Mononuclear cell (primary cell): ENCODE results near the gene MAST1. TPM values are rescaled to one million over a fixed set of nuclear protein-coding genes. Genes with fewer than 3 reads are reported as not detected.

ENCODE experiments used
- H3K27me3 ChIP-seq: 2 replicates; pipeline ENCODE4 v1.6.0; 2011; ENCODE audit warnings: low read length, control low read depth; ENCODE audit not compliant: insufficient read depth
- H3K4me1 ChIP-seq: 2 replicates; pipeline ENCODE4 v1.5.1; 2011; ENCODE audit warnings: mild to moderate bottlenecking, low read length, control low read depth; ENCODE audit not compliant: insufficient read depth
- H3K4me3 ChIP-seq: 2 replicates; pipeline ENCODE4 v1.5.1; 2011; ENCODE audit warnings: mild to moderate bottlenecking, low read length, moderate library complexity
- H3K9me3 ChIP-seq: 2 replicates; pipeline ENCODE4 v1.5.1; 2011; ENCODE audit warnings: low read depth, mild to moderate bottlenecking, control low read depth, low read length
- total RNA-seq: library from RNA; depleted of rRNA; stranded (reverse); fragments of >200 nt; gene quantifications from one replicate; pipeline ENCODE4 v1.2.3, GENCODE V29; 2012

The MAST1 gene
- total RNA-seq, 1 donor, result 0.52 TPM

DNA sequence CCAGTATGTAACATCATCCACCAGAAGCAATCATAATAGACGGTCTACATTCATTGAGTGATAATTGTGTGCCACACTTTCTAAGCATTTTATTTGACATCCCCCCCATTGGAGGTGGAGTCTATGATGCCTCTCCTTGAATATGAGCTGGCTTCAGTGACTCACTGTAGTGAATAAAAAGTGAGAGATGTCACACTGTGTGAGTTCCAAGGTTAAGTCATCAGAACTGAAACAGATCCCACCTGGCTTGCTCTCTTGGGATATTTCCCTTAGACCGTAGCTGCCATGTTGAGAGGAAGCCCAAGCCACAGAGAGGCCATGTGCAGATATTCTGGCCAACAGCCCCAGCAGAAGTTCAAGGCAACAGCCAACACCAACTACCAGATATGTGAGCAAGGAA, 16.6 kb upstream of the MAST1 start:
- no peaks in the 10 kb centered on the region for H3K9me3 ChIP-seq
- peaks cover 9% of the 10 kb centered on the region for H3K27me3 ChIP-seq
- no peak overlapping the region for H3K4me3 ChIP-seq
- H3K4me1 ChIP-seq, result no peaks in the 10 kb centered on the region

DNA sequence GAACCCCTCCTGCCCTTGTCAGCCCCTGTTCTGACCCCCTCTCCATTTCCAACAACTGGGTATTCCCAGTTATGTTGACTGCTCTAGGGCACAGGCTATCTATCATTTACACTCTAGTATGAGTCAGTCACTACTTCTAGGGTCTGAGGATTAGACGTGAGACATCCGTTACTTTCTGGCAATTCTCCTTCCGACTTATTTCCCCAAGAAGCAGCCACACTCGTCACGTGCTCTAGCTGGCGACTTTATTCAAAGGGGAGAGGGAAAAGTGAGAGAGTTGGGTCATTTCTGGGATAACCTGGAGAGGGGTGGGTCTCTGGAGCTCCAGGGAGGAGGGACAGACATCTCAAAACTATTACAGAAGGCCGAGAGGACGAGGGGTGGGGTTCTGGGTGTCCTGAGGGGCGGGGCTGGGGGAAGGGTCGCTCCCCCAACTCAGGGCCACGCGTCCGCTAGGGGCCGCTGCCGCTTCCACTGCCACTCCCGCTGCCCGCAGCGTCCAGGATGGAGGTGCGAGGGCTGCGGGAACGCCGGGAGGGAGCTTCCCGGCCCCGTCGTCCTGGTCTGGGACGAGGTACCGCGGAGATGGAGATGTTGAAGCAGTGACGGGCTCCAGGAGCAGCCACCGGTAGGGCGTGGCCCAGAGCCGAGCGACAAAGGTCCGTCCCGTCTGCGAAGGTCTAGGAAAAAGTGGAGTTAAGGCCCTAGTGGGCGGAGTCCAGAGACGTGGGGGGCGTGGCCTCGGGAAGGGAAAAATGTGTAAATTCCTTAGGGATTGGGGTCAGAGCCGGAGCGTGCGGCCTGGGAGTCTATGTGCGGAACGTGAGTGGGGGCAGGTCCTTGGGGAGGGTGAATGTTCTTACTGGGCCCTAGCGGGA, 12.8 kb upstream of the MAST1 start:
- Histone ChIP-seq H3K4me1 (no peaks in the 10 kb centered on the region), H3K27me3 (peaks cover 34% of the 10 kb centered on the region), H3K9me3 (no peaks in the 10 kb centered on the region), H3K4me3 (no peak overlapping the region)

DNA sequence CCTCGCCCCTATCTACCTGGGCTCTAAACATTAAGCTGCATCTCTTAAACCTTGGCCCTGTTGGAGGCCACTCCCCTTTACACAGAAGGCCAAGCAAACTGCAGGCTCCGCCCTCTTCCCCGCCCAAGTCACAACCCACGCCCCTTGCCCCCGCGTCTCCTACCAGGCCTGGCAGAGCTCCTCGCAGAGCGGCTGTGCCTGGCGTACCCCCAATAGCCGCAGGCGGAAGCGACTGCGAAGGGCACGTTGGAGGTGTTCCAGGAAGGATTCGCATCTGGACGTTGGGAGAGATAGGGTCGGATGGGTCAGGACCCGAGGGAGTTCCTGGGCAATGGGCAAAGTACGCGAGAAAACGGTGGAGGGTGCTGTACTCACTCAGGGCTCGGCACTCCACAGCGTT, 9.8 kb upstream of the MAST1 start:
- H3K27me3 ChIP-seq, result peaks cover 63% of the 10 kb centered on the region
- no peaks in the 10 kb centered on the region for H3K9me3 ChIP-seq
- peaks cover 12% of the 10 kb centered on the region for H3K4me1 ChIP-seq
- H3K4me3 ChIP-seq, result no peak overlapping the region

DNA sequence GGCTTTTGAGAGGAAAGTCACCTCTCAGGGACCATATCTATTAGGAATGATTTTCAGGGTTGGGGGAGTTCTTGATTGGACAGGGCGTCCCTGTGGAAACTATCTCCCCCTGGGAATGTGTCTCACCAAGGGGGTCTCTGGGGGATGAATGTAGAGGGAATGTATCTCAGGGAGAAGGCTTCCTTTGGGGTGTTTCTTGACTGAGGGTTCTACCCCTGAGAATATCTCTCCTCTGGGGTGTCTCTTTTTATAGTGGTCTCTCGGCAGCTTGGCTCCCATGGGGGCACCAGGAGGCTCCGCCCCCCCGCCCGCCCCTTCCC, 4.9 kb upstream of the MAST1 start:
- H3K4me1 ChIP-seq, result peaks cover 21% of the 10 kb centered on the region
- no peaks in the 10 kb centered on the region for H3K9me3 ChIP-seq
- no peak overlapping the region for H3K4me3 ChIP-seq
- H3K27me3 ChIP-seq, result peaks cover 94% of the 10 kb centered on the region

DNA sequence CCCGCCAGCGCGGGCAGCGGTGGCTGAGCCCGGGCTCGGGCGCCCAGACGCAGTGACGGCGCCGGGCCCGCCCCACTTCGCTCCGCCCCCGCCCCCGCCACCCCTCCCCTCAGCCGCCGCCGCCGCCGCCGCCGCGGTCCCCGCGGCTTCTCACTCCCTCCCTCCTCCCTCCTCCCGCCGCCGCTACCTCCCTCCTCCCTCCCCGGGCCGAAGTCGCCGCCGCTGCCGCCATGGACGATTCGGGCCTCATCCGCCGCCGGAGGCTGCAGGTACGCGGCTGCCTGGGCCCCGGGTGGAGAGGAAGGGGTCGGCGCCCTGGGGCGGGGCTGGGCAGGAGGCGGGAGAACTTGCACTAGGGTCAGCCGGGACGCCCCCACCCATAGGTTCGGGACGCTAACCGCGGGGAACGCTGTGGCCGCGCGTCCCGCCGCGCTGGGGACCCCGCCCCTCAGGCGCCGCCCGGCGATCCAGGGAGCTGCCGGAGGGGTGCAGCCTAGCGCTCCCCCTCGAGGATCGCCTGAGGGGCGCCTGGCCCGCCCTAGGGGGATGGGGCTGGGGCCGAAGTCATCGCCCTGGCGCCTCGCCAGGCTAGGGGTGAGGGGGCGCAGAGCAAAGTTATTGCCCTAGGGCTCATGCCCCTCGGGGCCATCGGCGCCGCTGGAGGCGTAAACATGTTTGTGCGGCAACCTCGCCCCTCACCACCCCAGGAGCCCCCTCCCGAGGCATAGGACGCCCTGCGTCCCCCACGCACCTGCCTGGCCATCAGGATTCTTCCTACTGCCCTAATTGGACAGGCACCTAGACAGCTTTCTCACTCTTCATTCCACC, 4.4 kb upstream of the MAST1 start:
- peaks cover 23% of the 10 kb centered on the region for H3K4me1 ChIP-seq
- peaks cover 90% of the 10 kb centered on the region for H3K27me3 ChIP-seq
- no peaks in the 10 kb centered on the region for H3K9me3 ChIP-seq
- H3K4me3 ChIP-seq, result no peak overlapping the region

DNA sequence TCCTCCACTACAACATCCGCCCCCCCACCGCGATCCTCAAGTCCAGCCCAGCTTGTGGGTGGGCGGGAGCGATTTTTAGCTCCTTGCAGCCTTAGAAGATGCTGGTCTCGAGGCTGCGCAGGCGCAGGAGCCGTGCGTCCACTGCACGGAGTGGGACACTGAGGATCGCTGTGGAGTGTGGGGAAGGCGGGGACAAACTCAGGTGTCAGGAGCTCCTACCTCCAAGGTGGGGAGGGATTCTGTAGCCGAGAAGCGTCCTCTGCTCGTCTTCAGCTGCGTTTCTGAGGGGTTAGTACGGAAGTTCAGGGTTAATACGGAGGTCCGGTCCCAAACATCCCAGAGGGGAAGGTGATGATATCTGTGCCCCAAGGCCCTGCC, 3.8 kb upstream of the MAST1 start, which contains the start of gene RTBDN:
TSS of gene RTBDN (minus strand) at position 14 of the 378 bp plus-strand sequence. CDS start 4,600 bp downstream, outside the sequence.
- peaks cover 27% of the 10 kb centered on the region for H3K4me1 ChIP-seq
- no peak within 1 kb of the TSS for H3K4me3 ChIP-seq
- no peaks in the 10 kb centered on the region for H3K9me3 ChIP-seq
- peaks cover 90% of the 10 kb centered on the region for H3K27me3 ChIP-seq

DNA sequence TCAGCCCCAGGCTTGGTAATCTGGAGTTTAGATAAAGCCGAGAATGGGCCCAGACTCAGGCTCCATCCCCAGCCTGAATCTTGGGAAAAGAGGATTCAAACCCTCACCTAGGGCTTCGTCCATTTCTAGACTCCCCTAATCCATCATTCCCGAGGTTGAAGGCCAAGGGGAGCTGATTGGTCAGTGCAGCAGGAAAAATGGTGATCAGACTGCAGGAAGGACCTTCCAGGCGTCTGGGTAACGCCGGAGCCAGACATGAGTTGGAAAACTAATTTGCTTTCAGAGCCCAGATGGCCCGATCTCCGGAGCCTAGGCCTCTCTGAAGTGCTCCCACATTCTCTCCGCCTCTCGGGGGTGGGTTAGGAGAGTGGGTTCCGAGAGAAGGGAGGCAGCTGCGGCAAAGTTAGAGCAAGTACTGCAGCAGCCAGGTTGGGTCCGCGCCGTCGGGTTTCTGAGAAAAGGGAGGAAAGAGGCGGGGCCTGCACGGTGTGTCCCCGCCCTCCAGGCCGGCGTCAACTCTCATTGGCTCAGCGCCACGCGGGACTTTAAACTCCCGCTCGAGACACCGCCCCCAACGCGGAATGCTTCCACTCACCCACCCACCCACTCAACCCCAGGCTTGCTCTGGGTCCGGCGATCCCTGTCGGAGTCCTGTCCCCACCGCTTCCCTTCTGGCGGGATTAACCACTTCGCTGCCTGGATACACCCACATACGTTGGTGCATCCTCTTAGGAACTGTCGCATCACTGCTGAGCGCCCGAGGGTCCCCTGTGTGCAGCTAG, 3.1 kb upstream of the MAST1 start:
- Histone ChIP-seq H3K4me1 (peaks cover 27% of the 10 kb centered on the region), H3K27me3 (peaks cover 90% of the 10 kb centered on the region), H3K9me3 (no peaks in the 10 kb centered on the region), H3K4me3 (no peak overlapping the region)

DNA sequence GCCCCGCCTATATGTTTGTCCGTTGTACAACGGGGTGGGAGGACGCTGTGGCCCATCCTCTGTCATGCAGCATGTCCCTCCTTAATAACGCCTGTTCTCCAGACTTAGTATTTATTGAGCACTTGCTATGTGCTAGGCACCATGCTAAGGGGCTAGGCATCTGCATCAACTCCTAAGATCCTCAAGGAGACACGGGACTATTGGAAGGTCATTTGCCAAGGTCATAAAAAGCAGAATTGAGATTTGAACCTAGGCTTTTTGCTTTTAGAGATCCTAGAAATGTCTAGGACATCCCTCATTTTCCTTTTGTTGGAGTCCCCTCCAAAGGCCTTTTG, 1.8 kb upstream of the MAST1 start:
- H3K4me1 ChIP-seq, result peaks cover 37% of the 10 kb centered on the region
- no peak overlapping the region for H3K4me3 ChIP-seq
- H3K9me3 ChIP-seq, result no peaks in the 10 kb centered on the region
- H3K27me3 ChIP-seq, result peaks cover 90% of the 10 kb centered on the region

DNA sequence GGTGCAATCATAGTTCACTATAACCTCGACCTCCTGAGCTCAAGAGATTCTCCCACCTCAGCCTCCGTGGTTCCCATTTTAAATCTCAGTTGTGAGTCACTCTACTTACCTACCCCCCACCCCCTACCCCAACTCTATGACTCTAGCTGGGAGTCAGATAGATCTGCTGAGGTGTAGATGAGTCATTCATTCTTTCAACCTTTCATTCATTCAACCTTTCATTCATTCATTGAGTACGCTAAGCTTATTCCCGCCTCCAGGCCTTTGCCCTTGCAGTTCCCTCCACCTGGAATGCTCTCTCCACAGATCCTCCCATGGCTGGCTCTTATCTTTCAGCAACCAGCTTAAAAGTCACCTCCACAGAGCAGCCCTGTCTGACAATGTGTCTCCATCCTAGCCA, 1.1 kb upstream of the MAST1 start:
- Histone ChIP-seq H3K4me1 (peaks cover 37% of the 10 kb centered on the region), H3K4me3 (no peak overlapping the region), H3K9me3 (no peaks in the 10 kb centered on the region), H3K27me3 (peaks cover 90% of the 10 kb centered on the region)

DNA sequence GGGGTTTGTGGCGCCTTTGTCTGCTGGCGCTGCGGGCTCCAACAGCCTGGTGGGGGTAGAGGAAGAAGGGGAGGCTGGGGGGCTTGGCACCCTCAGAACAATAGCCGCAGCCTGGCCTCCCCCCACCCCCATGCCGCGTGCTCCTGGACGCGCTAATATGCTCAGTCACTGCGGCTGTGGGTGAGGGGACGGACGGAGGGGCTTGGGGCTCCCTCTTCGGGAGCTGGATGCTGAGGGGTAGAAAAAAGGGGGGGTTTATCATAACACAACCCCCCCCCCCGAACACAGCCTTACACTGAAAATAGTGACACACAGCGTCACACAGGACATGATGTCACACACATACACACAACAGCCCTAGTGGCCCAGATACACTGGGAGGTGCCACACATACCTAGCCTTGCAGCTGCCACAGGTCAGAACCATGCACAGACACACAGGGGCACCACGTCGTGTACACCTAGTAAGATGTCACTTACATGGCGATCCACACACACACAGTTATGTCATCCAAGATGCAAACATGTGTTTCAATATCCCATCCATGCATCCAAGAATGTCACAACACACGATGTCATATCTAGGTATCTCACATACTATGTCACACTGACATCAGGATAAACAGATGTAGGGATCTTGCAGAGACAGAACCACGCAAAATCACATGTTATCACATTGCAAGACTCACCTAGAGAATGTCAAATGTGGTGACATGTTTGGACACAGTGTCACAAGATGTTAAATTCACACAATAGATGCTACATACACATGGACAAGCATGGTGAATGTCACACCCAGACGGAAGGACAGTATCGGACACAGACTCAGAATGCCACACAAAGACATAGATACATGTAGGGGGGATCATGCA, 806 bp downstream of the MAST1 start:
- peaks cover 84% of the 10 kb centered on the region for H3K27me3 ChIP-seq
- no peaks in the 10 kb centered on the region for H3K9me3 ChIP-seq
- no peak overlapping the region for H3K4me3 ChIP-seq
- H3K4me1 ChIP-seq, result peaks cover 21% of the 10 kb centered on the region

DNA sequence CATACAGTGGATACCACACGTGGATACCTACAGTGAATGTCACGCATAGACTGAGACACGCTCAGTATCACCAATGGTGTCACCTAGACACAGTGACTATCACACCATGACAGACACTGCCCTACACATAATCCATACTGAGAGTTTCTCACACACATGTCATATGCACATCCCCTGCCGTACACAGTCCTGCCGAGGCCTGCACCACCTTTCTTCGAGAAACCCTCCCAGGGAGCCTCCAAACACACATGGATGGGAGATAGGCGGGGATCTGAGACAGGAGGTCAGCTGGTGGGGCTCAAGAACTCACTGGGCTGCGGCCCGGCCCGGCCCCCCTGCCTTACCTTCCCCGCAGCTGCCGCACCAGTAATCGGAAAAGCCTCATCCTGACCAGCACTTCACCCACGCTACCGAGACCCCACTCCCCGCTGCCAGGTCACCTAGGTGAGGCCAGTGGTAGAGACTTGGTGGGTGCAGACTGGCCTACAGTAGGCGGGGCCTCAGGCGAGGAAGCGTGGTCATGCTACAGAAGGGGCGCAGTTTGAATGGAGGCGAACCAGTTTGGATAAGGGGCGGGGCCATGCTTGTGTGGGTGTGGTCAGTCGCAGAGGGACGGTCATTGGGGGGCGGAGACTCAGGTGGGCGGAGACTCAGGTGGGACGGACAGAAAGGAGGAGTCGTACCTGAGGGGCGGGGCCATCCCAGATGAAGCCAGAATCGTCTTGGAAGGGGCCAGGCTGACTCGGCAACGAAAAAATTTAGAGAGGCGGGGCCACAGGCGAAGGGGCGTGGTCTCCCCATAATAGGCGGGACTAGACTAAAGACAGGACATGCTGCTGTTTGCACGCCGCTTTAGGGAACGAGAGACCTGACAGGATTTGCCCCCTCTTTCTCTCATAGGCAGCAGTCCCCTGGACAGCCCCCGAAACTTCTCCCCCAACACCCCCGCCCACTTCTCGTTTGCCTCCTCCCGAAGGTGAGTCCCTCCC, 2.1 kb downstream of the MAST1 start:
- Histone ChIP-seq H3K4me3 (no peak overlapping the region), H3K9me3 (no peaks in the 10 kb centered on the region), H3K27me3 (peaks cover 72% of the 10 kb centered on the region), H3K4me1 (peaks cover 16% of the 10 kb centered on the region)

DNA sequence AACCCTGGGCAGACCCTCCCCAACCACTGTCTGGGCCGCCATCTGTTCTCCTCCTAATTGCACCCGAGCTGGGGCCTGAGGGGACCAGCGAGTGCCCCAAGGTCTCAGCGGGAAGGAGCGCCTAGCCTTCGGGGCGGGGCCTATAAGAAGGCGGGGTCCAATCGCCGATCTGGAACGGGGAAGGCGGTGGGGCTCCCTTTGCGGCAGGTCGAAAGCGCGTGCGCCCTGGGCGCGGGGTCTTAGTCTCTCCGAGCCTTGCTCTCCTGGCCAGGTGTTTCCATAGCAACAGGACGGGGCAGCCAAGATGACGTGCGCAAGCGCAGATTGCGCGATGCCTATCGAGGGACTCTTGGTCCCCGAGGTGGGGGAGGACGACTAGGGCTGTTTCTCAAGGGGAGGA, 2.8 kb downstream of the MAST1 start:
- Histone ChIP-seq H3K27me3 (peaks cover 65% of the 10 kb centered on the region), H3K4me3 (no peak overlapping the region), H3K4me1 (peaks cover 16% of the 10 kb centered on the region), H3K9me3 (no peaks in the 10 kb centered on the region)

DNA sequence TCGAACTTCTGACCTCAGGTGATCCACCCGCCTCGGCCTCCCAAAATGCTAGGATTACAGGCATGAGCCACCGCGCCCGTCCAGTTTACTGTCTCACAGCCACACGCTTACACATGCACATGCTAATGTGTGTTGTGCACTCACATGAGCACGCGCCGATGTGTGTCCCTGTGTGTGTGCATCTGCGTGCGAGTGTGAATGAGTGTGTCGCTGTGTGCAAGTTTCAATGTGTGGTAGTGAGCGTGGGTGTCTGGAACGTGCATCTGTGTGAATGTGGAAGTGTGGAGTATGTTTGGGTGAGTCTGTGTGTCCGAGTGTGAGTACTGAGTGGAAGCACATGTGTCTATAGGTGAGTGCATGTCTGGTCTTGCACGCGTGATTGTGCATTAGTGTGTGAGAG, 4.2 kb downstream of the MAST1 start:
- Histone ChIP-seq H3K9me3 (no peaks in the 10 kb centered on the region), H3K27me3 (peaks cover 57% of the 10 kb centered on the region)

More for the DNA sequence above, 4.2 kb downstream of the MAST1 start:
- Histone ChIP-seq H3K4me1 (peaks cover 21% of the 10 kb centered on the region), H3K4me3 (no peak overlapping the region)
